OCI-LY7 (cell line): ENCODE measurements around the gene DIP2A. TPM values are rescaled to one million over a fixed set of nuclear protein-coding genes. Genes with fewer than 3 reads are reported as not detected.
"Not testable (repeated sequence)": the region's sequence is repeated elsewhere in the genome, so short reads cannot be mapped to it uniquely, and the experiment has no call there.

Experiments used
- BruUV-seq: library from RNA; stranded (reverse); fragments of 400-500 nt; replicated peaks from 2 replicates; lab custom pipeline; 2021; lab: Mats Ljungman, UMichigan
- CTCF ChIA-PET: fragments of 300-600 bp; sonication (Branson Sonifier 250); formaldehyde crosslinking; loops from one replicate; lab custom pipeline; 2022; ENCODE audit warnings: antibody characterized with exemption; ENCODE audit not compliant: unreplicated experiment; lab: Charles Lee
- POLR2A ChIA-PET: fragments of 300-600 bp; sonication (Branson Sonifier 250); formaldehyde crosslinking; loops from one replicate; lab custom pipeline; 2022; ENCODE audit warnings: antibody characterized with exemption; lab: Charles Lee
- DNase-seq: peaks from one replicate; pipeline ENCODE4 v3.0.0-alpha.2; 2015; ENCODE audit warnings: low spot score
- H2AFZ ChIP-seq: fragments of 200-600 bp; sonication (generic), shearing (Covaris generic); 2 replicates; pipeline ENCODE4 v1.6.1; 2014; ENCODE audit warnings: mild to moderate bottlenecking, antibody characterized with exemption, low read length, moderate library complexity
- H3K27ac ChIP-seq: fragments of 200-600 bp; sonication (generic); 2 replicates; pipeline ENCODE4 v1.5.1; 2014; ENCODE audit warnings: mixed run types, low read depth, mild to moderate bottlenecking, moderate library complexity, low read length, inconsistent platforms; ENCODE audit not compliant: poor library complexity, severe bottlenecking
- H3K36me3 ChIP-seq: fragments of 200-600 bp; sonication (generic); 2 replicates; pipeline ENCODE4 v1.6.1; 2014; ENCODE audit warnings: mild to moderate bottlenecking, antibody characterized with exemption, low read length, moderate library complexity, mixed read lengths; ENCODE audit not compliant: insufficient read depth
- H3K4me1 ChIP-seq: fragments of 200-600 bp; sonication (generic); 2 replicates; pipeline ENCODE4 v1.5.1; 2014; ENCODE audit warnings: mild to moderate bottlenecking, low read length; ENCODE audit not compliant: insufficient read depth, poor library complexity, severe bottlenecking
- H3K4me2 ChIP-seq: fragments of 200-600 bp; sonication (generic); 2 replicates; pipeline ENCODE4 v1.6.1; 2014; ENCODE audit warnings: mild to moderate bottlenecking, low read length
- H3K4me3 ChIP-seq: fragments of 200-600 bp; sonication (generic); 2 replicates; pipeline ENCODE4 v1.5.1; 2014; ENCODE audit warnings: mild to moderate bottlenecking, low read depth, low read length; ENCODE audit not compliant: poor library complexity, severe bottlenecking
- H3K79me2 ChIP-seq: fragments of 200-600 bp; sonication (generic); 2 replicates; pipeline ENCODE4 v1.6.1; 2016; ENCODE audit warnings: low read depth, mild to moderate bottlenecking, low read length, moderate library complexity, mixed read lengths; ENCODE audit not compliant: insufficient read depth
- H3K9me2 ChIP-seq: fragments of 200-600 bp; sonication (generic); 2 replicates; pipeline ENCODE4 v1.6.1; 2016; ENCODE audit warnings: mild to moderate bottlenecking, low read length, mixed read lengths; ENCODE audit not compliant: insufficient read depth
- H3K9me3 ChIP-seq: fragments of 200-600 bp; sonication (generic); 2 replicates; pipeline ENCODE4 v1.6.1; 2014; ENCODE audit warnings: mild to moderate bottlenecking, mixed run types, low read length, mixed read lengths
- H4K20me1 ChIP-seq: fragments of 200-600 bp; sonication (generic); 2 replicates; pipeline ENCODE4 v1.6.1; 2014; ENCODE audit warnings: mild to moderate bottlenecking, antibody characterized with exemption, low read length, moderate library complexity, mixed read lengths; ENCODE audit not compliant: insufficient read depth
- EZH2phosphoT487 ChIP-seq: fragments of 200-600 bp; sonication (generic); IDR thresholded peaks from 2 replicates; pipeline ENCODE4 v1.6.1; 2018; ENCODE audit warnings: low read depth, borderline replicate concordance, mild to moderate bottlenecking, mixed run types, antibody characterized with exemption, low read length, moderate library complexity, mixed read lengths
- intact Hi-C: fragments of 100-400 bp; cut with micrococcal nuclease; formaldehyde crosslinking; loops from one replicate; pipeline ENCODE4 v1.10.0; 2022; ENCODE audit not compliant: unreplicated experiment
- total RNA-seq, 2 experiments: library from RNA; depleted of rRNA in 1 of 2; stranded (reverse); fragments of >200 nt in 1 of 2; shearing (Covaris generic) in 1 of 2; gene quantifications; 2 replicates each; pipeline ENCODE4 v1.2.3, GENCODE V29; 2014 to 2022
- TF ChIP-seq, protein P1 (sequence below): fragments of 200-600 bp; sonication (generic); conservative IDR thresholded peaks from 2 replicates; pipeline ENCODE4 v1.5.1; 2014; ENCODE audit warnings: mild to moderate bottlenecking, antibody characterized with exemption, low read length, moderate library complexity, mixed read lengths

Gene DIP2A
- total RNA-seq, 2 experiments from 2014 or later: 27.9 to 44.7 TPM

DNA sequence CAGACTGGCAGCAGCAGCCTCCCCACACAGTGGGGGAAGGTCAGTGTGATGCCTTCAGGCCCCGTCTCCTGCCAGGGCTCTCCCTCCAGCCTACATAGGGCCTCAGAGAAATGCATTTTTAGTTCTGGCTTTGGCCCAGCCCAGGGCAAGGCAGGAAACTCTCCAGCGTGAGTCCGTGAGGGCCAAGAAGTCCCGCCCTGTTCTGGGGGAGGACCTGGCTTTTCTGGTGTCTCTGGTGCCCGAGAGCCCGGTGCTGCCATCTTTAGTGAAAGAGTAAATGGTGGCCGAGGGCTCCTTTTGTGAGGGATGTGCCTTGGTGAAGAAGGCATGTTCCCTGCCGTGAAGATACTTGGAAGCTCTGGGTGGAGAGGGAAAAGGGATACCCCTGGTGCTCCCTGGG lies 14.8 kb upstream of the DIP2A start:
- H3K4me1 ChIP-seq: no peaks in the 10 kb centered on the region
- TF ChIP-seq EZH2phosphoT487: no peak
- TF ChIP-seq, protein P1, sequence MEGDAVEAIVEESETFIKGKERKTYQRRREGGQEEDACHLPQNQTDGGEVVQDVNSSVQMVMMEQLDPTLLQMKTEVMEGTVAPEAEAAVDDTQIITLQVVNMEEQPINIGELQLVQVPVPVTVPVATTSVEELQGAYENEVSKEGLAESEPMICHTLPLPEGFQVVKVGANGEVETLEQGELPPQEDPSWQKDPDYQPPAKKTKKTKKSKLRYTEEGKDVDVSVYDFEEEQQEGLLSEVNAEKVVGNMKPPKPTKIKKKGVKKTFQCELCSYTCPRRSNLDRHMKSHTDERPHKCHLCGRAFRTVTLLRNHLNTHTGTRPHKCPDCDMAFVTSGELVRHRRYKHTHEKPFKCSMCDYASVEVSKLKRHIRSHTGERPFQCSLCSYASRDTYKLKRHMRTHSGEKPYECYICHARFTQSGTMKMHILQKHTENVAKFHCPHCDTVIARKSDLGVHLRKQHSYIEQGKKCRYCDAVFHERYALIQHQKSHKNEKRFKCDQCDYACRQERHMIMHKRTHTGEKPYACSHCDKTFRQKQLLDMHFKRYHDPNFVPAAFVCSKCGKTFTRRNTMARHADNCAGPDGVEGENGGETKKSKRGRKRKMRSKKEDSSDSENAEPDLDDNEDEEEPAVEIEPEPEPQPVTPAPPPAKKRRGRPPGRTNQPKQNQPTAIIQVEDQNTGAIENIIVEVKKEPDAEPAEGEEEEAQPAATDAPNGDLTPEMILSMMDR: no peak
- peaks cover 99% of the 10 kb centered on the region for H3K36me3 ChIP-seq
- H3K4me3 ChIP-seq: no peak overlapping the region
- DNase-seq: no peak
- no TSS peak for BruUV-seq
- peaks cover 8% of the 10 kb centered on the region; the same call in 1 of the 2 replicates for H3K9me3 ChIP-seq
- no peak overlapping the region for H3K27ac ChIP-seq
- H3K4me2 ChIP-seq: no peak overlapping the region
- intact Hi-C loops: no loop called here
- ChIA-PET POLR2A (interaction anchor here (0.7 kb wide), 1 partner anchor 192 kb away, joined by 3 read pairs; the partner anchor contains the start of gene PRMT2), CTCF (no interaction called here)
- no peaks in the 10 kb centered on the region for H3K9me2 ChIP-seq
- H3K79me2 ChIP-seq: no peaks in the 10 kb centered on the region
- no peaks in the 10 kb centered on the region for H4K20me1 ChIP-seq
- no peak overlapping the region for H2AFZ ChIP-seq

DNA sequence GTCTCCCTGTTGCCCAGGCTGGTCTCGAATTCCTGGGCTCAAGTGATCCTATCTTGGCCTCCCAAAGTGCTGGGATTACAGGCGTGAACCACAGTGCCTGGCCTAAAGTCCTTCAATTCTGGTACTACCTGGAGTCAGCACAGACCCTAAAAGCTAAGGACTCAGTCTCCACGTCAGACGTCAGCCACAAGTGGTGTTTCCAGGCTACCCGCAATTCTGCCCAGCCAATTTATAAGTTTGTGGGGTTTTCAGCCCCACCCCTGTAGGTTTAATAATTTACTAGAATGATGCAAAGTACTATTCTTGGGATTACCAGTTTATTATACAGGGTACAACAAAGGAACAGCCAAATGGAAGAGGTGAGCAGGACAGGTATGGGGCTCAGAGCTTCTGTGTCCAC lies 10.6 kb upstream of the DIP2A start:
- TF ChIP-seq, protein P1: no peak
- no peak for TF ChIP-seq EZH2phosphoT487
- H3K79me2 ChIP-seq: no peaks in the 10 kb centered on the region; the same call in 1 of the 2 replicates
- CTCF ChIA-PET: no interaction called here
- H3K9me3 ChIP-seq: peaks cover 13% of the 10 kb centered on the region; the same call in 1 of the 2 replicates
- no peak for DNase-seq
- no peak overlapping the region for H3K4me3 ChIP-seq
- no peak overlapping the region for H2AFZ ChIP-seq
- no peaks in the 10 kb centered on the region for H3K9me2 ChIP-seq
- H3K4me1 ChIP-seq: no peaks in the 10 kb centered on the region
- no peak overlapping the region for H3K4me2 ChIP-seq
- no TSS peak for BruUV-seq
- H3K27ac ChIP-seq: no peak overlapping the region
- H3K36me3 ChIP-seq: peaks cover 93% of the 10 kb centered on the region
- intact Hi-C loops: no loop called here
- H4K20me1 ChIP-seq: 0 out of 2 replicates have a peak, but pooled peaks cover 8% of the 10 kb centered on the region
- POLR2A ChIA-PET: interaction anchor here (0.6 kb wide), 1 partner anchor 20 kb away, joined by 3 read pairs; no protein-coding TSS in a partner anchor

DNA sequence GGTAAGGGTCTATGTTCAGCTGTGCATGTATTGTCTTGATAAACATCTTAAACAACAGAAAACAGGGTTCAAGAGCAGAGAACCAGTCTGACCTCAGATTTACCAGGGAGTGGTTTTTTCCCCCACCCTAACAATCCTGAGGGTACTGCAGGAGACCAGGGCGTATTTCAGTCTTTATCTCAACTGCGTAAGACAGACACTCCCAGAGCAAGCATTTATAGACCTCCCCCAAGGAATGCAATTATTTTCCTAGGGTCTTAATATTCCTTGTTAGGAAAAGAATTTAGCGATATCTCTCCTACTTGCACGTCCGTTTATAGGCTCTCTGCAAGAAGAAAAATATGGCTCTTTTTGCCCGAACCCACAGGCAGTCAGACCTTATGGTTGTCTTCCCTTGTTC lies 9.8 kb upstream of the DIP2A start:
- H2AFZ ChIP-seq, H3K9me2 ChIP-seq, POLR2A ChIA-PET, BruUV-seq, H4K20me1 ChIP-seq, H3K4me2 ChIP-seq, H3K27ac ChIP-seq, H3K4me3 ChIP-seq, intact Hi-C loops, H3K4me1 ChIP-seq, H3K79me2 ChIP-seq, CTCF ChIA-PET: not testable (repeated sequence)
- DNase-seq: peak; percentile 32
- peaks cover 90% of the 10 kb centered on the region for H3K36me3 ChIP-seq
- peaks cover 13% of the 10 kb centered on the region; the same call in 1 of the 2 replicates for H3K9me3 ChIP-seq
